Measurements from ENCODE around the gene MAP3K1.

DNA sequence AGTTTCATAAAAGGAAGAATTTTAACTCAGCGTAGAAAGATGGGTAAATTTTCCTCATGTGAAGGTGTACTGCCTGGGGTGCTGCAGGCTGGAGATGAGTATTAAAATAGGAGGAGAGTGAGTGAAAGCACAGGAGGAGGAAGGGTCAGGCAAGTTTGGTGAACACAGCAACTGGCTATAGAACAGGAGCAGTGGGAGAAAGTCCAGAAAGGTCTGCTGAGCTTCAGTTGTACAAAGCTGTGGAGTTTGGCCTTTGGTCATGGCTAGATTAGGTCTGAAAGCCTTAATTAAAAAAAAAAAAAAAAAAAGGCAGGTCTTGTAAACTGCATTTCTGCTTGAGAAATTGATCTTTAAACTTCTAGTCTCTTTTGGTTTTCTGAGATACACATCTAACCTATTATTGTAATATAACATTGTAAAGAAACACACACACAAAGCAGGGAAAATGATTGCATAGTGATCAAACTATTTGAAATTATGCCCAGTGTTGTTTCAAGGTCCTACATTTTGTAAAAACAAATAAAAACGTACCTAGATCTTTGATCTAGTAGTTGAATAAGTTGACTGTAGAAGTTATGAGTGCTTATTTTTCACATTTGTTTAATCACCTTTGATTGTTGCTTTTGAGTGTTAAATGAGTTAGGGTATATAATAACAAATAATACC lies 43.6 kb downstream of the MAP3K1 start:
- TF ChIP-seq, protein P1, sequence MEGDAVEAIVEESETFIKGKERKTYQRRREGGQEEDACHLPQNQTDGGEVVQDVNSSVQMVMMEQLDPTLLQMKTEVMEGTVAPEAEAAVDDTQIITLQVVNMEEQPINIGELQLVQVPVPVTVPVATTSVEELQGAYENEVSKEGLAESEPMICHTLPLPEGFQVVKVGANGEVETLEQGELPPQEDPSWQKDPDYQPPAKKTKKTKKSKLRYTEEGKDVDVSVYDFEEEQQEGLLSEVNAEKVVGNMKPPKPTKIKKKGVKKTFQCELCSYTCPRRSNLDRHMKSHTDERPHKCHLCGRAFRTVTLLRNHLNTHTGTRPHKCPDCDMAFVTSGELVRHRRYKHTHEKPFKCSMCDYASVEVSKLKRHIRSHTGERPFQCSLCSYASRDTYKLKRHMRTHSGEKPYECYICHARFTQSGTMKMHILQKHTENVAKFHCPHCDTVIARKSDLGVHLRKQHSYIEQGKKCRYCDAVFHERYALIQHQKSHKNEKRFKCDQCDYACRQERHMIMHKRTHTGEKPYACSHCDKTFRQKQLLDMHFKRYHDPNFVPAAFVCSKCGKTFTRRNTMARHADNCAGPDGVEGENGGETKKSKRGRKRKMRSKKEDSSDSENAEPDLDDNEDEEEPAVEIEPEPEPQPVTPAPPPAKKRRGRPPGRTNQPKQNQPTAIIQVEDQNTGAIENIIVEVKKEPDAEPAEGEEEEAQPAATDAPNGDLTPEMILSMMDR (IDR thresholded peaks at IDR 0.05), result no peak
- TF ChIP-seq POLR2A (IDR thresholded peaks at IDR 0.05), result no peak
